Neural cell (in vitro differentiated cells): ENCODE data around the gene SLC2A13.

Source experiments
- EP300 ChIP-seq: fragments of 450-650 bp; conservative IDR thresholded peaks from 2 replicates; pipeline ENCODE4 v1.6.1; 2014; ENCODE audit warnings: antibody characterized with exemption, mild to moderate bottlenecking, moderate library complexity; ENCODE audit not compliant: poor library complexity, severe bottlenecking
- EZH2 ChIP-seq: fragments of 200-600, 300-800 bp; shearing (Covaris generic), sonication (generic); IDR thresholded peaks from 2 replicates; pipeline ENCODE4 v1.6.1; 2014; ENCODE audit warnings: antibody characterized with exemption, low read length, borderline replicate concordance, mild to moderate bottlenecking; ENCODE audit not compliant: insufficient read depth, poor library complexity, severe bottlenecking
- MXI1 ChIP-seq: fragments of 450-650 bp; conservative IDR thresholded peaks from 2 replicates; pipeline ENCODE4 v1.6.1; 2014; ENCODE audit warnings: antibody characterized with exemption, mild to moderate bottlenecking; ENCODE audit not compliant: poor library complexity, severe bottlenecking
- POLR2AphosphoS5 ChIP-seq: IDR thresholded peaks from 2 replicates; pipeline ENCODE4 v1.6.1; 2012
- RAD21 ChIP-seq: fragments of 450-650 bp; conservative IDR thresholded peaks from 2 replicates; pipeline ENCODE4 v1.6.1; 2014; ENCODE audit warnings: antibody characterized with exemption, mild to moderate bottlenecking, moderate library complexity
- TAF1 ChIP-seq: IDR thresholded peaks from 2 replicates; pipeline ENCODE4 v1.6.1; 2012; ENCODE audit warnings: low read depth
- TF ChIP-seq, protein P1 (sequence below): fragments of 450-650 bp; IDR thresholded peaks from 2 replicates; pipeline ENCODE4 v1.5.1; 2014; ENCODE audit warnings: antibody characterized with exemption, mild to moderate bottlenecking, moderate library complexity; ENCODE audit not compliant: poor library complexity, severe bottlenecking
- TF ChIP-seq, protein P2 (sequence below): IDR thresholded peaks from 2 replicates; pipeline ENCODE4 v1.6.1; 2012; ENCODE audit warnings: borderline replicate concordance

DNA sequence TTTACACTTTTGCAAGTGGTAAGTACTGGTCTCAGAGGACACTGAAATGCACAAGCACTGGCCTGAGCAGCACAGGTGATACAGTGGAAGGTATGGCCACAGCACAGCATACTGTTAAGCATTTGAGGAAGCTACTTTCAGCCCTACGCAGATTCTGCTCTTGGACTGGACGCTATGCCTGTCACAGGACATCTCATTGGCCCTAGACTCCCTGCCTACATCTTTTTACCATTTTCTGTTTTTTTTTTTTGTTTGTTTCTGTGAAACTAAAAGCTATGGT, 342.1 kb downstream of the SLC2A13 start:
- TF ChIP-seq, protein P1, sequence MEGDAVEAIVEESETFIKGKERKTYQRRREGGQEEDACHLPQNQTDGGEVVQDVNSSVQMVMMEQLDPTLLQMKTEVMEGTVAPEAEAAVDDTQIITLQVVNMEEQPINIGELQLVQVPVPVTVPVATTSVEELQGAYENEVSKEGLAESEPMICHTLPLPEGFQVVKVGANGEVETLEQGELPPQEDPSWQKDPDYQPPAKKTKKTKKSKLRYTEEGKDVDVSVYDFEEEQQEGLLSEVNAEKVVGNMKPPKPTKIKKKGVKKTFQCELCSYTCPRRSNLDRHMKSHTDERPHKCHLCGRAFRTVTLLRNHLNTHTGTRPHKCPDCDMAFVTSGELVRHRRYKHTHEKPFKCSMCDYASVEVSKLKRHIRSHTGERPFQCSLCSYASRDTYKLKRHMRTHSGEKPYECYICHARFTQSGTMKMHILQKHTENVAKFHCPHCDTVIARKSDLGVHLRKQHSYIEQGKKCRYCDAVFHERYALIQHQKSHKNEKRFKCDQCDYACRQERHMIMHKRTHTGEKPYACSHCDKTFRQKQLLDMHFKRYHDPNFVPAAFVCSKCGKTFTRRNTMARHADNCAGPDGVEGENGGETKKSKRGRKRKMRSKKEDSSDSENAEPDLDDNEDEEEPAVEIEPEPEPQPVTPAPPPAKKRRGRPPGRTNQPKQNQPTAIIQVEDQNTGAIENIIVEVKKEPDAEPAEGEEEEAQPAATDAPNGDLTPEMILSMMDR = no peak
- no peak for TF ChIP-seq EP300
- TF ChIP-seq POLR2AphosphoS5 = no peak
- TF ChIP-seq EZH2 = no peak
- no peak for TF ChIP-seq RAD21
- TF ChIP-seq TAF1 = no peak
- TF ChIP-seq, protein P2, sequence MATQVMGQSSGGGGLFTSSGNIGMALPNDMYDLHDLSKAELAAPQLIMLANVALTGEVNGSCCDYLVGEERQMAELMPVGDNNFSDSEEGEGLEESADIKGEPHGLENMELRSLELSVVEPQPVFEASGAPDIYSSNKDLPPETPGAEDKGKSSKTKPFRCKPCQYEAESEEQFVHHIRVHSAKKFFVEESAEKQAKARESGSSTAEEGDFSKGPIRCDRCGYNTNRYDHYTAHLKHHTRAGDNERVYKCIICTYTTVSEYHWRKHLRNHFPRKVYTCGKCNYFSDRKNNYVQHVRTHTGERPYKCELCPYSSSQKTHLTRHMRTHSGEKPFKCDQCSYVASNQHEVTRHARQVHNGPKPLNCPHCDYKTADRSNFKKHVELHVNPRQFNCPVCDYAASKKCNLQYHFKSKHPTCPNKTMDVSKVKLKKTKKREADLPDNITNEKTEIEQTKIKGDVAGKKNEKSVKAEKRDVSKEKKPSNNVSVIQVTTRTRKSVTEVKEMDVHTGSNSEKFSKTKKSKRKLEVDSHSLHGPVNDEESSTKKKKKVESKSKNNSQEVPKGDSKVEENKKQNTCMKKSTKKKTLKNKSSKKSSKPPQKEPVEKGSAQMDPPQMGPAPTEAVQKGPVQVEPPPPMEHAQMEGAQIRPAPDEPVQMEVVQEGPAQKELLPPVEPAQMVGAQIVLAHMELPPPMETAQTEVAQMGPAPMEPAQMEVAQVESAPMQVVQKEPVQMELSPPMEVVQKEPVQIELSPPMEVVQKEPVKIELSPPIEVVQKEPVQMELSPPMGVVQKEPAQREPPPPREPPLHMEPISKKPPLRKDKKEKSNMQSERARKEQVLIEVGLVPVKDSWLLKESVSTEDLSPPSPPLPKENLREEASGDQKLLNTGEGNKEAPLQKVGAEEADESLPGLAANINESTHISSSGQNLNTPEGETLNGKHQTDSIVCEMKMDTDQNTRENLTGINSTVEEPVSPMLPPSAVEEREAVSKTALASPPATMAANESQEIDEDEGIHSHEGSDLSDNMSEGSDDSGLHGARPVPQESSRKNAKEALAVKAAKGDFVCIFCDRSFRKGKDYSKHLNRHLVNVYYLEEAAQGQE = no peak
- no peak for TF ChIP-seq MXI1
